Keratinocyte (primary cell): Measurements from ENCODE around the gene DCDC1.

ENCODE experiments used
- EZH2 ChIP-seq: IDR thresholded peaks from one replicate; pipeline ENCODE4 v1.6.1; 2012; ENCODE audit warnings: inconsistent platforms, mild to moderate bottlenecking, low read length, moderate library complexity
- TF ChIP-seq, protein P1 (sequence below), 3 experiments: IDR thresholded peaks in 1 of 3; conservative IDR thresholded peaks in 1 of 3; optimal IDR thresholded peaks in 1 of 3; 2 replicates in 2 of 3; 3 replicates in 1 of 3; pipeline versions ENCODE3 to v1.5.1; 2011; ENCODE audit warnings: low read length in 3 of 3, mild to moderate bottlenecking in 3 of 3, moderate library complexity in 2 of 3, control low read depth in 1 of 3, inconsistent platforms in 1 of 3; ENCODE audit not compliant: insufficient read depth in 2 of 3; ENCODE audit errors: extremely low read depth in 1 of 3

DNA sequence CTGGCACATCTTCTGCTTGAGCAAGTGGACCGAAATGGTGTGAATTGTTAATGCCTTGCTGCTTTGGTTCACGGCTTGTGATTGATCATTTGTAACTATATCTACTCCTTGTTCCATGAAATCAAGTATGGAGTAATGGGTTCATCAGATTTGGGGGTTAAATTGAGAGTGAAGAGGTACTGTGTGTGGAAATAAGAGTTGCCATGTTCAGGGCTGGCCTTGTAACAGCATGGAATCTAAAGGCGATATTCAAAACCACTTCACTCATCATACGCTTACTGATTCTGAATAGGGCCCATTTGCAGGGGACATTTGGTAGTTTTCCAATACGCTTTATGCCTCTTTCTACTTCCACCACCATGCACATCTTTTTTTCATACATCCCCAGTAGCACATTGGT, 122.2 kb downstream of the DCDC1 start:
- no peak for TF ChIP-seq EZH2
- TF ChIP-seq, protein P1, sequence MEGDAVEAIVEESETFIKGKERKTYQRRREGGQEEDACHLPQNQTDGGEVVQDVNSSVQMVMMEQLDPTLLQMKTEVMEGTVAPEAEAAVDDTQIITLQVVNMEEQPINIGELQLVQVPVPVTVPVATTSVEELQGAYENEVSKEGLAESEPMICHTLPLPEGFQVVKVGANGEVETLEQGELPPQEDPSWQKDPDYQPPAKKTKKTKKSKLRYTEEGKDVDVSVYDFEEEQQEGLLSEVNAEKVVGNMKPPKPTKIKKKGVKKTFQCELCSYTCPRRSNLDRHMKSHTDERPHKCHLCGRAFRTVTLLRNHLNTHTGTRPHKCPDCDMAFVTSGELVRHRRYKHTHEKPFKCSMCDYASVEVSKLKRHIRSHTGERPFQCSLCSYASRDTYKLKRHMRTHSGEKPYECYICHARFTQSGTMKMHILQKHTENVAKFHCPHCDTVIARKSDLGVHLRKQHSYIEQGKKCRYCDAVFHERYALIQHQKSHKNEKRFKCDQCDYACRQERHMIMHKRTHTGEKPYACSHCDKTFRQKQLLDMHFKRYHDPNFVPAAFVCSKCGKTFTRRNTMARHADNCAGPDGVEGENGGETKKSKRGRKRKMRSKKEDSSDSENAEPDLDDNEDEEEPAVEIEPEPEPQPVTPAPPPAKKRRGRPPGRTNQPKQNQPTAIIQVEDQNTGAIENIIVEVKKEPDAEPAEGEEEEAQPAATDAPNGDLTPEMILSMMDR (optimal IDR thresholded peaks at IDR 0.05 in 1 of 3, IDR thresholded peaks at IDR 0.05 in 1 of 3, conservative IDR thresholded peaks at IDR 0.05 in 1 of 3; ENCODE audit: extremely low read depth in 1 of 3, insufficient read depth in 2 of 3, low read length in 3 of 3) = no peak
